ENCODE measurements around the gene QRICH1. TPM values are rescaled to one million over a fixed set of nuclear protein-coding genes. Genes with fewer than 3 reads are reported as not detected.
A peak's percentile ranks its signal among the peaks of the same experiment; 100 is the strongest.

Gene QRICH1
- polyA plus RNA-seq, 3 donors, result 9.3 to 150 (median 16.1) TPM

- no peak overlapping the region for H3K4me3 ChIP-seq (replicated peaks in 1 of 3; ENCODE audit: low read depth in 2 of 3, low read length in 3 of 3)
- Mint-ChIP-seq H3K4me1 (no peaks in the 10 kb centered on the region), H3K27me3 (ENCODE audit: low read depth in 3 of 3) (no peaks in the 10 kb centered on the region), H3K36me3 (peaks cover 47 to 82% of the 10 kb centered on the region in 2 donors), H3K27ac (peak overlapping the region in 1 of 7 donors; percentile 50), H3K9me3 (peaks cover 0 to 1% (median 0%) of the 10 kb centered on the region in 7 donors), H3K4me3 (no peak overlapping the region)
- H3K9me3 ChIP-seq (replicated peaks in 1 of 2; ENCODE audit: control insufficient read depth in 1 of 2, insufficient read depth in 1 of 2, low read length in 2 of 2), result no peaks in the 10 kb centered on the region
- no peak overlapping the region for H3K27ac ChIP-seq (ENCODE audit: low read depth in 1 of 2, low read length in 2 of 2)
- H4K20me1 ChIP-seq (ENCODE audit: insufficient read depth, low read length), result peaks cover 49% of the 10 kb centered on the region
- no peaks in the 10 kb centered on the region for H3K4me1 ChIP-seq (ENCODE audit: control insufficient read depth in 1 of 2, insufficient read depth in 2 of 2, low read length in 2 of 2)
- no peak overlapping the region for H2AFZ ChIP-seq (ENCODE audit: insufficient read depth, low read depth, low read length, poor library complexity, severe bottlenecking)
- intact Hi-C loops (cut with micrococcal nuclease), result no loop called here
- WGBS (ENCODE audit: insufficient coverage), result 84% methylated on average over 4 of the region's 7 CpGs
- peaks cover 49 to 89% of the 10 kb centered on the region in 2 donors for H3K36me3 ChIP-seq (replicated peaks in 1 of 2; ENCODE audit: control insufficient read depth in 1 of 2, insufficient read depth in 2 of 2, low read length in 2 of 2)
- DNase-seq, result no peak
- H3K79me2 ChIP-seq (ENCODE audit: insufficient read depth, low read length), result peaks cover 31% of the 10 kb centered on the region
- H3K4me2 ChIP-seq (replicated peaks; ENCODE audit: extremely low read depth, low read length, poor library complexity, severe bottlenecking), result no peak overlapping the region
- H3K9ac ChIP-seq (ENCODE audit: insufficient read depth, low read length, poor library complexity, severe bottlenecking), result no peak overlapping the region
- H3K27me3 ChIP-seq (ENCODE audit: control insufficient read depth in 2 of 2, insufficient read depth in 2 of 2, low read length in 2 of 2), result no peaks in the 10 kb centered on the region
- no peak for TF ChIP-seq CTCF (IDR thresholded peaks at IDR 0.05)
These were observed 35.9 kb downstream of the QRICH1 start for GRCh38 chr3:49058011-49058410.

- H3K36me3 Mint-ChIP-seq, result peaks cover 51 to 82% of the 10 kb centered on the region in 2 donors
These were observed 36.6 kb downstream of the QRICH1 start for GRCh38 chr3:49057268-49057667.

More at GRCh38 chr3:49057268-49057667, 36.6 kb downstream of the QRICH1 start:
- Histone ChIP-seq H4K20me1 (ENCODE audit: insufficient read depth, low read length) (peaks cover 50% of the 10 kb centered on the region), H3K4me2 (replicated peaks; ENCODE audit: extremely low read depth, low read length, poor library complexity, severe bottlenecking) (no peak overlapping the region), H3K4me3 (replicated peaks in 1 of 3; ENCODE audit: low read depth in 2 of 3, low read length in 3 of 3) (no peak overlapping the region), H3K36me3 (replicated peaks in 1 of 2; ENCODE audit: control insufficient read depth in 1 of 2, insufficient read depth in 2 of 2, low read length in 2 of 2) (peaks cover 45 to 89% of the 10 kb centered on the region in 2 donors), H2AFZ (ENCODE audit: insufficient read depth, low read depth, low read length, poor library complexity, severe bottlenecking) (no peak overlapping the region), H3K27me3 (ENCODE audit: control insufficient read depth in 2 of 2, insufficient read depth in 2 of 2, low read length in 2 of 2) (no peaks in the 10 kb centered on the region), H3K27ac (ENCODE audit: low read depth in 1 of 2, low read length in 2 of 2) (no peak overlapping the region), H3K79me2 (ENCODE audit: insufficient read depth, low read length) (peaks cover 30% of the 10 kb centered on the region), H3K9ac (ENCODE audit: insufficient read depth, low read length, poor library complexity, severe bottlenecking) (no peak overlapping the region), H3K4me1 (ENCODE audit: control insufficient read depth in 1 of 2, insufficient read depth in 2 of 2, low read length in 2 of 2) (no peaks in the 10 kb centered on the region), H3K9me3 (replicated peaks in 1 of 2; ENCODE audit: control insufficient read depth in 1 of 2, insufficient read depth in 1 of 2, low read length in 2 of 2) (no peaks in the 10 kb centered on the region)
- H3K27ac Mint-ChIP-seq, result no peak overlapping the region
- no peak for DNase-seq
- intact Hi-C loops (cut with micrococcal nuclease), result no loop called here
- no peak for TF ChIP-seq CTCF (IDR thresholded peaks at IDR 0.05)
- H3K9me3 Mint-ChIP-seq, result peaks cover 0 to 1% (median 0%) of the 10 kb centered on the region in 7 donors
- no peaks in the 10 kb centered on the region for H3K27me3 Mint-ChIP-seq (ENCODE audit: low read depth in 3 of 3)
- WGBS (ENCODE audit: insufficient coverage), result 96% methylated on average over 10 of the region's 10 CpGs
- H3K4me1 Mint-ChIP-seq, result no peaks in the 10 kb centered on the region
- no peak overlapping the region for H3K4me3 Mint-ChIP-seq

All from CD14-positive monocyte (primary cell).